HepG2 (cell line): ENCODE measurements around the gene MOG. TPM values are rescaled to one million over a fixed set of nuclear protein-coding genes. Genes with fewer than 3 reads are reported as not detected.

Experiments used
- ATAC-seq: fragments of 200-7000 bp; cut with Tn5 transposase; 3 replicates; pipeline ENCODE4 v1.9.1; 2020; ENCODE audit warnings: mild to moderate bottlenecking, moderate library complexity
- BruUV-seq: library from RNA; stranded (reverse); fragments of 400-500 nt; replicated peaks from 2 replicates; lab custom pipeline; 2021; lab: Mats Ljungman, UMichigan
- CTCF ChIA-PET: fragments of 300-600 bp; formaldehyde crosslinking; extraction: SDS; loops from one replicate; lab custom pipeline; 2021; ENCODE audit warnings: low total read pairs, inconsistent platforms, low intra/inter-chr PET ratio; lab: Yijun Ruan, JAX
- POLR2A ChIA-PET: fragments of 350-600 bp; sonication (Branson Sonifier 250); formaldehyde crosslinking; loops from one replicate; lab custom pipeline; 2020; ENCODE audit warnings: antibody characterized with exemption, inconsistent platforms; lab: Yijun Ruan, JAX
- DNase-seq: peaks from one replicate; pipeline ENCODE4 v3.0.0-alpha.2; 2015; ENCODE audit warnings: low spot score
- FAIRE-seq: peaks from 3 replicates; lab custom pipeline; 2011; peaks lifted over from hg19 to GRCh38; lab: Jason Lieb, UNC
- H2AFZ ChIP-seq: one replicate; pipeline ENCODE4 v1.6.1; 2011; ENCODE audit warnings: low read length, inconsistent platforms
- H3K27ac ChIP-seq: fragments of 300-600 bp; 3 replicates; pipeline ENCODE4 v1.8.0; 2011; ENCODE audit warnings: mixed run types, mild to moderate bottlenecking, mixed read lengths, low read length, inconsistent platforms; ENCODE audit not compliant: insufficient read depth; ENCODE audit errors: extremely low read length
- H3K27me3 ChIP-seq, 2 experiments: fragments of 200-600 bp in 1 of 2; 2 replicates in 1 of 2; 3 replicates in 1 of 2; pipeline versions ENCODE4 v1.6.0 to v1.8.0; 2011; ENCODE audit warnings: low read length in 2 of 2, mild to moderate bottlenecking in 2 of 2, moderate library complexity in 2 of 2, inconsistent platforms in 1 of 2; ENCODE audit not compliant: insufficient read depth in 2 of 2, control insufficient read depth in 1 of 2
- H3K36me3 ChIP-seq, 2 experiments: fragments of 200-600 bp in 1 of 2; replicated peaks in 1 of 2; 2 replicates in 1 of 2; 3 replicates in 1 of 2; pipeline versions ENCODE4 v1.5.1 to v1.8.0; 2011; ENCODE audit warnings: low read length in 2 of 2, inconsistent platforms in 1 of 2; ENCODE audit not compliant: insufficient read depth in 2 of 2, control insufficient read depth in 1 of 2
- H3K4me1 ChIP-seq: 2 replicates; pipeline ENCODE4 v1.5.1; 2012; ENCODE audit warnings: low read length, inconsistent platforms; ENCODE audit not compliant: insufficient read depth
- H3K4me2 ChIP-seq: 2 replicates; pipeline ENCODE4 v1.6.0; 2011; ENCODE audit warnings: low read depth, low read length, inconsistent platforms
- H3K4me3 ChIP-seq, 3 experiments: fragments of 200-600 bp in 1 of 3; sonication (generic), shearing (Covaris generic) in 1 of 3; replicated peaks in 1 of 3; 2 replicates each; pipeline ENCODE4 v1.5.1; 2011 to 2016; ENCODE audit warnings: low read length in 3 of 3, inconsistent platforms in 2 of 3, low read depth in 2 of 3, mild to moderate bottlenecking in 2 of 3, control low read depth in 1 of 3, mixed read lengths in 1 of 3; ENCODE audit not compliant: insufficient read depth in 1 of 3
- H3K79me2 ChIP-seq: one replicate; pipeline ENCODE4 v1.6.1; 2011; ENCODE audit warnings: low read length, inconsistent platforms; ENCODE audit not compliant: insufficient read depth
- H3K9ac ChIP-seq: 2 replicates; pipeline ENCODE4 v1.6.0; 2011; ENCODE audit warnings: mild to moderate bottlenecking, low read depth, low read length, inconsistent platforms; ENCODE audit not compliant: insufficient read depth
- H3K9me3 ChIP-seq: 2 replicates; pipeline ENCODE4 v1.5.1; 2012; ENCODE audit warnings: mild to moderate bottlenecking, low read length
- H4K20me1 ChIP-seq: 2 replicates; pipeline ENCODE4 v1.6.0; 2011; ENCODE audit warnings: inconsistent platforms, mild to moderate bottlenecking, low read length, moderate library complexity; ENCODE audit not compliant: insufficient read depth
- NFKB2 ChIP-seq: sonication (generic); formaldehyde crosslinking; IDR thresholded peaks from 2 replicates; pipeline ENCODE4 v1.4.0; 2020; ENCODE audit warnings: missing genetic modification reagents, borderline replicate concordance
- NRL ChIP-seq: sonication (generic); formaldehyde crosslinking; IDR thresholded peaks from 2 replicates; pipeline ENCODE4 v1.5.0; 2020; ENCODE audit warnings: missing genetic modification reagents, mild to moderate bottlenecking, moderate library complexity, borderline replicate concordance
- REPIN1 ChIP-seq: sonication (generic); formaldehyde crosslinking; IDR thresholded peaks from 2 replicates; pipeline ENCODE4 v1.8.0; 2022; ENCODE audit warnings: missing genetic modification reagents, low read depth, mild to moderate bottlenecking, borderline replicate concordance
- ZFP36 ChIP-seq: fragments of 150-350 bp; IDR thresholded peaks from 2 replicates; pipeline ENCODE4 v1.6.1; 2018; ENCODE audit warnings: borderline replicate concordance, low read length, low read depth; ENCODE audit not compliant: partially characterized antibody
- ZFY ChIP-seq: sonication (generic); formaldehyde crosslinking; IDR thresholded peaks from 2 replicates; pipeline ENCODE4 v1.4.0; 2020; ENCODE audit warnings: missing genetic modification reagents
- ZNF432 ChIP-seq: sonication (generic); formaldehyde crosslinking; IDR thresholded peaks from 2 replicates; pipeline ENCODE4 v1.5.0; 2020; ENCODE audit warnings: missing genetic modification reagents, mild to moderate bottlenecking, borderline replicate concordance
- ZNF629 ChIP-seq: sonication (generic); formaldehyde crosslinking; conservative IDR thresholded peaks from 2 replicates; pipeline ENCODE4 v1.5.0; 2020; ENCODE audit warnings: missing genetic modification reagents
- ZNF816 ChIP-seq: sonication (generic); formaldehyde crosslinking; IDR thresholded peaks from 2 replicates; pipeline ENCODE4 v1.8.0; 2022; ENCODE audit warnings: missing genetic modification reagents, mild to moderate bottlenecking, borderline replicate concordance
- WGBS: methylation state at CpG from one replicate; pipeline ENCODE4 v1.1.6; 2017; ENCODE audit warnings: low lambda C conversion rate; 5-methylcytosine and 5-hydroxymethylcytosine counted together
- in situ Hi-C: cut with HindIII; loops from 2 replicates; pipeline ENCODE4 v1.10.0; 2017; ENCODE audit warnings: low pct_unique_long_range_greater_than_20kb; ENCODE audit not compliant: extremely low pct_ligation_motif_present
- intact Hi-C: fragments of 100-400 bp; cut with micrococcal nuclease; formaldehyde crosslinking; loops from one replicate; pipeline ENCODE4 v1.10.0; 2022; ENCODE audit not compliant: unreplicated experiment
- polyA plus RNA-seq, 8 experiments: library from polyadenylated mRNA; depleted of rRNA in 3 of 8; stranded (reverse) in 7 of 8; unstranded in 1 of 8; fragments of >200 nt; fragmentation: Illumina TruSeq in 4 of 8; extraction: Trizol in 4 of 8; gene quantifications; 2 replicates each; pipeline versions ENCODE4 v1.2.1 to v1.2.3, GENCODE V29; 2011 to 2016; ENCODE audit warnings: low read depth in 4 of 8, missing spikeins in 1 of 8, mixed read lengths in 1 of 8; ENCODE audit not compliant: insufficient read depth in 1 of 8
- total RNA-seq, 5 experiments: library from RNA; depleted of rRNA; stranded (reverse); fragments of >200 nt; fragmentation: Illumina TruSeq; extraction: Trizol; gene quantifications; 2 replicates each; pipeline ENCODE4 v1.2.3, GENCODE V29; 2016; ENCODE audit warnings: low read depth in 1 of 5
- TF ChIP-seq, protein P1 (sequence below): sonication (generic); formaldehyde crosslinking; IDR thresholded peaks from 2 replicates; pipeline ENCODE4 v1.8.0; 2022; ENCODE audit warnings: mild to moderate bottlenecking, missing genetic modification reagents, borderline replicate concordance
- TF ChIP-seq, protein P2 (sequence below): sonication (generic); formaldehyde crosslinking; IDR thresholded peaks from 2 replicates; pipeline ENCODE4 v1.4.0; 2020; ENCODE audit warnings: mild to moderate bottlenecking, missing genetic modification reagents

MOG gene
- total and polyA plus RNA-seq, 2 of the 13 experiments (the other 11 are each of a cell fraction or from before 2014, with no cell fraction given), result not detected

DNA sequence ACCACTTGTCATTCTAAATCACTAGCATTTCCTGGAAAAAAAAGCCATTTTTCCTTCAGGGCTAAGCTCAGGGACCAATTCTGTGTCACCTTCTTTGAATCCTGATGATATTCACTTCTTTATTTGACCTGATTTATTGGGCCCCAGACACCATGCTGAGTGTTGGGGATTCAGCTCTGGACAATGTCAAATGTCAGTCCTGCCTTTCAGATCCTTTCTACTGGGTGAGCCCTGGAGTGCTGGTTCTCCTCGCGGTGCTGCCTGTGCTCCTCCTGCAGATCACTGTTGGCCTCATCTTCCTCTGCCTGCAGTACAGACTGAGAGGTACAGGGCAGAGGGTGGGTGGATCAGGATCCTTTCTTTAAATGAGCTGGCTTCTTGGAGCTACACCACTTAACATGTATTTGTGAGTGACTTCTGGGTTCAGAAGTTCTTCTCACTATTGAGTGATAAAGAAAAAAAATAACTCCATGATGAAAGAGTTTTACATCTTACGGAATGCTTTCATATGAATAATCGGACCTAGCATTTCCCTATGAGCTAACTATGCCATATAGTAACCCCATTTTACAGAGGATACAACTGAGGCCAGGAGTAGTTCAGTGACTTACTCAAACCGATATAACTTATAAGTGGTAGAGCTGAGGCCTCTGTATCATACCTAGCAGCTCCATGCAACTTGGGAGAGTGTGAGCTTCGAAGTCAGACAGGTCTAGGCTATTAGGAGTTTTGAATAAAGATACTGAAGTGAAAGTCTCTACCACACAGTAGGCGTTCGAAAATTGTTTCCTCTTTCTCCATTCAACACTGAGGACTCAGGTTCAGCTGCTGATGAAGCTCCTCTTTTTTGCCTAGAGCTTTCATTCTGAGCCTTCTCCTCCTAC, 9.3 kb downstream of the MOG start:
- in situ Hi-C loops, result no loop called here
- ChIA-PET POLR2A (no interaction called here), CTCF (no interaction called here)

DNA sequence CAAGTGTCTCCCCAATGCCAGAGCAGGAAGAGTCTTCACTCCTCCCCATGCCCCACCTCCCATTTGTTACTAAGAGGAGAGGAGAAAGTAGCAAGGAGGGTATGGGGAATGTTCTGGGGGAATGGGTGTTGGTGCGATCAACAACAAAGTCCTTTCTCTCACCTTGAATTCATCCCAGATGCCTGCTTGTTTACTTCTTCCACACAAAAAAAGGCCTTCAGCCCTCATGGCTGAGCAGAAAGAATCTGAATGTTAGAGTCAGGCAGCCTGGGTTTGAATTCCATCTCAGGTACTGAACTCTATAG, 9.9 kb downstream of the MOG start:
- no TSS peak for BruUV-seq
- Histone ChIP-seq H4K20me1 (no peaks in the 10 kb centered on the region), H3K79me2 (no peaks in the 10 kb centered on the region), H3K9ac (no peak overlapping the region), H3K4me3 (no peak overlapping the region), H3K4me1 (no peaks in the 10 kb centered on the region), H3K9me3 (no peaks in the 10 kb centered on the region), H2AFZ (no peak overlapping the region), H3K27me3 (peaks cover 2 to 12% of the 10 kb centered on the region in 2 experiments; a peak in 3 of 5 replicates), H3K36me3 (no peaks in the 10 kb centered on the region), H3K4me2 (no peak overlapping the region), H3K27ac (no peak overlapping the region)
- no peak for FAIRE-seq
- 0% methylated on average over 1 of the region's 1 CpG for WGBS
- ChIA-PET POLR2A (no interaction called here), CTCF (no interaction called here)
- in situ Hi-C loops, result no loop called here
- intact Hi-C loops, result no loop called here
- ATAC-seq, result no peak
- DNase-seq, result no peak
- TF ChIP-seq ZNF816 (CRISPR knock-in tag) (no peak), ZFP36 (no peak), REPIN1 (CRISPR knock-in tag) (no peak), ZFY (CRISPR knock-in tag) (no peak), NRL (CRISPR knock-in tag) (no peak), NFKB2 (no peak)
- TF ChIP-seq, protein P1, sequence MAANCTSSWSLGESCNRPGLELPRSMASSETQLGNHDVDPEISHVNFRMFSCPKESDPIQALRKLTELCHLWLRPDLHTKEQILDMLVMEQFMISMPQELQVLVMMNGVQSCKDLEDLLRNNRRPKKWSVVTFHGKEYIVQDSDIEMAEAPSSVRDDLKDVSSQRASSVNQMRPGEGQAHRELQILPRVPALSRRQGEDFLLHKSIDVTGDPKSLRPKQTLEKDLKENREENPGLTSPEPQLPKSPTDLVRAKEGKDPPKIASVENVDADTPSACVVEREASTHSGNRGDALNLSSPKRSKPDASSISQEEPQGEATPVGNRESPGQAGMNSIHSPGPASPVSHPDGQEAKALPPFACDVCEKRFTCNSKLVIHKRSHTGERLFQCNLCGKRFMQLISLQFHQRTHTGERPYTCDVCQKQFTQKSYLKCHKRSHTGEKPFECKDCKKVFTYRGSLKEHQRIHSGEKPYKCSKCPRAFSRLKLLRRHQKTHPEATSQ (CRISPR knock-in tag), result no peak
- TF ChIP-seq, protein P2, sequence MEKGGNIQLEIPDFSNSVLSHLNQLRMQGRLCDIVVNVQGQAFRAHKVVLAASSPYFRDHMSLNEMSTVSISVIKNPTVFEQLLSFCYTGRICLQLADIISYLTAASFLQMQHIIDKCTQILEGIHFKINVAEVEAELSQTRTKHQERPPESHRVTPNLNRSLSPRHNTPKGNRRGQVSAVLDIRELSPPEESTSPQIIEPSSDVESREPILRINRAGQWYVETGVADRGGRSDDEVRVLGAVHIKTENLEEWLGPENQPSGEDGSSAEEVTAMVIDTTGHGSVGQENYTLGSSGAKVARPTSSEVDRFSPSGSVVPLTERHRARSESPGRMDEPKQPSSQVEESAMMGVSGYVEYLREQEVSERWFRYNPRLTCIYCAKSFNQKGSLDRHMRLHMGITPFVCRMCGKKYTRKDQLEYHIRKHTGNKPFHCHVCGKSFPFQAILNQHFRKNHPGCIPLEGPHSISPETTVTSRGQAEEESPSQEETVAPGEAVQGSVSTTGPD (CRISPR knock-in tag), result no peak

More for the DNA sequence above, 9.3 kb downstream of the MOG start:
- ATAC-seq, result no peak
- intact Hi-C loops, result no loop called here
- H4K20me1 ChIP-seq, result no peaks in the 10 kb centered on the region
- DNase-seq, result no peak
- no peak overlapping the region for H3K27ac ChIP-seq
- no peak overlapping the region for H2AFZ ChIP-seq
- no peaks in the 10 kb centered on the region for H3K4me1 ChIP-seq
- TF ChIP-seq ZNF432 (CRISPR knock-in tag) (no peak), ZNF629 (CRISPR knock-in tag) (peak; percentile 47)
- no TSS peak for BruUV-seq
- no peaks in the 10 kb centered on the region for H3K36me3 ChIP-seq
- no peak overlapping the region for H3K9ac ChIP-seq
- WGBS, result 26% methylated on average over 8 of the region's 8 CpGs
- H3K27me3 ChIP-seq, result peaks cover 2 to 12% of the 10 kb centered on the region in 2 experiments; a peak in 3 of 5 replicates
- no peak overlapping the region for H3K4me2 ChIP-seq
- FAIRE-seq, result no peak
- H3K9me3 ChIP-seq, result no peaks in the 10 kb centered on the region
- no peaks in the 10 kb centered on the region for H3K79me2 ChIP-seq
- no peak overlapping the region for H3K4me3 ChIP-seq
